NT2/D1 (cell line): ENCODE results near the gene SLC24A4.

Experiments used
- SUZ12 ChIP-seq: IDR thresholded peaks from 2 replicates; pipeline ENCODE4 v1.6.1; 2011; ENCODE audit not compliant: insufficient read length, insufficient read depth; ENCODE audit errors: extremely low read depth
- YY1 ChIP-seq: IDR thresholded peaks from 2 replicates; pipeline ENCODE4 v1.6.1; 2011; ENCODE audit not compliant: insufficient read length, insufficient read depth

GRCh38 chr14:92482621-92483319 is 159.8 kb downstream of the SLC24A4 start:
- TF ChIP-seq SUZ12, result no peak
- TF ChIP-seq YY1, result no peak
